Stimulated activated CD8-positive, alpha-beta memory T cell treated with anti-CD3 and anti-CD28 coated beads, Interleukin-12 subunit alpha, Interleukin-12 subunit beta, amount 100 ng/mL, for 4 hours (primary cell): ENCODE measurements around the gene EXD3.
"Not testable (repeated sequence)": the region's sequence is repeated elsewhere in the genome, so short reads cannot be mapped to it uniquely, and the experiment has no call there.

Experiments used
- DNase-seq: peaks from one replicate; pipeline ENCODE4 v3.0.0-alpha.2; 2020; ENCODE audit warnings: low read depth

EXD3 gene

GRCh38 chr9:137422604-137423513, at the start of gene EXD3, which contains the start of gene NOXA1:
EXD3 (minus strand) TSS chr9:137423162; CDS start chr9:137395357, 27,805 bp downstream.
NOXA1 (plus strand) TSS chr9:137423393; CDS start chr9:137423530, 137 bp downstream.
- peak; percentile 84 for DNase-seq

- DNase-seq, result no peak
These were observed 47.8 kb upstream of the EXD3 start for GRCh38 chr9:137470785-137471184.

GRCh38 chr9:137467896-137468295, 44.9 kb upstream of the EXD3 start:
- no peak for DNase-seq

GRCh38 chr9:137467161-137467581, 44.2 kb upstream of the EXD3 start:
- no peak for DNase-seq

- not testable (repeated sequence) for DNase-seq
These were observed 43.6 kb upstream of the EXD3 start for GRCh38 chr9:137466389-137467085.

- no peak for DNase-seq
These were observed 42.9 kb upstream of the EXD3 start for GRCh38 chr9:137465720-137466388.

- no peak for DNase-seq
These were observed 42.2 kb upstream of the EXD3 start for GRCh38 chr9:137465000-137465719.

GRCh38 chr9:137464291-137464999, 41.5 kb upstream of the EXD3 start:
- no peak for DNase-seq

GRCh38 chr9:137463931-137464290, 40.9 kb upstream of the EXD3 start:
- no peak for DNase-seq

GRCh38 chr9:137462986-137463930, 40.3 kb upstream of the EXD3 start:
- no peak for DNase-seq

- no peak for DNase-seq
These were observed 39.5 kb upstream of the EXD3 start for GRCh38 chr9:137462396-137462985.

- DNase-seq, result peak; percentile 73
These were observed 38.9 kb upstream of the EXD3 start for GRCh38 chr9:137461663-137462395.

- DNase-seq, result no peak
These were observed 38.3 kb upstream of the EXD3 start for GRCh38 chr9:137461316-137461662.

- no peak for DNase-seq
These were observed 37.7 kb upstream of the EXD3 start for GRCh38 chr9:137460363-137461315.

GRCh38 chr9:137459601-137460362, 36.8 kb upstream of the EXD3 start:
- no peak for DNase-seq

- DNase-seq, result peak; percentile 92
These were observed 36.2 kb upstream of the EXD3 start, which contains the start of gene NSMF for GRCh38 chr9:137459152-137459600. NSMF (minus strand) TSS chr9:137459334; CDS start chr9:137459102, 232 bp downstream.
